ENCODE measurements around the gene LMF2.

Gene LMF2

GRCh38 chr22:50474710-50475651, 32.5 kb downstream of the LMF2 start, which contains the start of gene SBF1:
TSS of gene SBF1 (minus strand) at chr22:50475035. CDS start at chr22:50474840, 195 bp downstream.
- peak within 1 kb of the TSS; percentile 52 to 67 for H3K4me3 ChIP-seq (replicated peaks in 1 of 2; ENCODE audit: low read depth in 2 of 2, low read length in 2 of 2)
- peak; percentile 86 to 92 for DNase-seq (ENCODE audit: low read depth in 2 of 2)
- TF ChIP-seq CTCF (IDR thresholded peaks at IDR 0.05; ENCODE audit: low read depth, low read length) = no peak

- no peak for TF ChIP-seq CTCF (IDR thresholded peaks at IDR 0.05; ENCODE audit: low read depth, low read length)
- H3K4me3 ChIP-seq (replicated peaks in 1 of 2; ENCODE audit: low read depth in 2 of 2, low read length in 2 of 2) = peak overlapping the region; percentile 43 to 67
Measured at GRCh38 chr22:50473855-50474671, 33.4 kb downstream of the LMF2 start.

DNA sequence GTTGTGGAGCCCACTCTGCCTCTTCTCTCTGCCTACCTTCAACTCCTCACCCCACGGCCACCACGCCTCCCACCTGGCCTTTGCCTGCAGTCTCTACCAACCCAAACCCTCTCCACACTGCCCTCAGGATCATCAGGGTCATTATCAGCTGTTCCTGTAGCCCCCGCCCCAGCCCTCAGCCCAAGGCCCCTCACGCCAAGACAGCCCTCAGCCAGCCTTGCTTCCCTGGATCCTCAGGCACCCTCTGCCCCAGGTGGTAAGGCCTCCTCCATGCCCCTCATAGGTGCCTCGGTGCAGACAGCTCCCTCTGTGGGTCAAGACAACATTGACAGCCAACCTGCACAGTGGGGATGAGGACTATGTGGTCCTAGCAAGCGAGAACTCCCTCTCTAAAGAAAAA, 34.4 kb downstream of the LMF2 start:
- no peak overlapping the region for H3K4me3 ChIP-seq (replicated peaks in 1 of 2; ENCODE audit: low read depth in 2 of 2, low read length in 2 of 2)
- no peak for DNase-seq (ENCODE audit: low read depth in 2 of 2)
- TF ChIP-seq CTCF (IDR thresholded peaks at IDR 0.05; ENCODE audit: low read depth, low read length) = peak; percentile 31

More at GRCh38 chr22:50473855-50474671, 33.4 kb downstream of the LMF2 start:
- peak; percentile 52 to 54 for DNase-seq (ENCODE audit: low read depth in 2 of 2)

DNA sequence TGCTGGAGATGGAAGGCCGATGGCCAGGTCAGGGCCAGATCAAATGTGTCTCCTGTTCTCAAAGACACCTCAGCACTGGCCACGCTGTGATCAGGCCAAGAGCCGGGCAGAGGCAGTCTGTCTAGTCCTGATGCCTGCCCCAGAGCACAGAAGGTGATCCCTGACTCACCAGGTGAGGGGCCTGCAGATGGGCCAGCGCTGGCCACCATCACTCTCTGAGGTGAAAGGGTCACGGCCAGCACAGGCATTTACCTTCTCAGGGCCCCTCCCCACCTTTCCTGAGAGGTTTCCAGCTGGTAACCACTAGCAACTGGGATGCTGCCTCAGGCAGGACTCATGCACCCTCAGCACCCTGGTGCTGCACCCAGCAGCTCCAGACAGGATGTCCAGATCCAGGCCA, 35.5 kb downstream of the LMF2 start:
- no peak for TF ChIP-seq CTCF (IDR thresholded peaks at IDR 0.05; ENCODE audit: low read depth, low read length)
- no peak for DNase-seq (ENCODE audit: low read depth in 2 of 2)
- no peak overlapping the region for H3K4me3 ChIP-seq (replicated peaks in 1 of 2; ENCODE audit: low read depth in 2 of 2, low read length in 2 of 2)

DNA sequence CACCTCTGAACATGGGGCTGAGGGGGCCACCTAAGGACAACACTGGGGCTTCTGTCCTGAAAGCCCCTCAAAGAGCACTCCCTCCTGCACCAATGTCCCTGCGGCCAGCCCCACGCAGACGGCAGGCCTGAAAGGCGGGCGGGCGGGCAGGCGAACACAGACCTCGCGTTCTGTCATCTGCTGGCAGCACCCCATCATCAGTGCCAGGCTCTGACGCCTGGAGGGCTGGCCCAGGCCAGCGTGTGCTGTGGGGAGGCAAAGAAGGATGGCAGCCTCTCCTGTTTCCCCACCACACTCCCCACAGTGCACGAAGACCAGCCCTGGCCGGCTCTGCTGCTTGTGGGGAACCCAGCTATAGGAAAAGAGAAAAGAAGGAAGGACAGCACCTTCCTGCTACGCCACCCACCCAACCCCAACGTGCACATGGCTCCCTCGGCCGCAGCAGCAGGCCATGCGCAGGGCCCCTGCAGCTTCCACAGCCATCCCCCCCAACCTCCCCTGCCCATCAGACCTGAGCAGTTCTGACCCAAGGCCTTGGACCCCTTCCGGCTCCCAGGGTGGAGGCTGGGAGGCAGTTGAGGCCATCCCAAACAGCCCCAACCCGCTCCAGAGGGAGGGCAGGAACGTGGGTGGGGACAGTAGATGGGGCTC, 36.2 kb downstream of the LMF2 start:
- no peak for TF ChIP-seq CTCF (IDR thresholded peaks at IDR 0.05; ENCODE audit: low read depth, low read length)
- H3K4me3 ChIP-seq (replicated peaks in 1 of 2; ENCODE audit: low read depth in 2 of 2, low read length in 2 of 2) = no peak overlapping the region
- no peak for DNase-seq (ENCODE audit: low read depth in 2 of 2)

DNA sequence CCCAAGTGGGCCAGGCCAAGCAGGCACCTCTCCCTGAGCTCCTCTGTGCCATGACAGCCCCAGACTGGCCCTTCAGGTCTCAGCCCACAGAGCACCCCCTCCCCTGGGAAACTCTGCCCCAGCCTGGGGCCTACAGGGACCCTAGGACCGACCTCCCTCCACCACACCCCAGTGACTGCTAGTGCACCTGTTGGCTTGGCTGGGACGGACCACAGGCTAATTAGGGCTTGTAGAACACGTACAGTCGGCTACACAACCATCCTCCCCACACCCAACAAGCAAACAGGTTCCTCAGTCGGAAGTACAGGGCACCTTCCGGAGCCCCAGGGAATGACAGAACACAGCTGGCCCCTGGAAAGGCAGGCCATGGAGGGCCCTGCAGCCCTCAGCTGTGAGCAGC, 37.0 kb downstream of the LMF2 start:
- no peak for DNase-seq (ENCODE audit: low read depth in 2 of 2)
- no peak overlapping the region for H3K4me3 ChIP-seq (replicated peaks in 1 of 2; ENCODE audit: low read depth in 2 of 2, low read length in 2 of 2)
- no peak for TF ChIP-seq CTCF (IDR thresholded peaks at IDR 0.05; ENCODE audit: low read depth, low read length)

Data from cardiac fibroblast (primary cell).